NCI-H1092 (cell line): ENCODE results near the gene SLC6A3.

Experiments used
- DNase-seq: peaks from one replicate; lab custom pipeline; 2025; lab: John Stamatoyannopoulos, UW

The SLC6A3 gene

GRCh38 chr5:1405539-1406530, 39.4 kb downstream of the SLC6A3 start:
- DNase-seq: no peak

GRCh38 chr5:1405121-1405520, 40.1 kb downstream of the SLC6A3 start:
- DNase-seq: no peak

- DNase-seq: no peak
Observed at GRCh38 chr5:1404062-1404461, 41.2 kb downstream of the SLC6A3 start.

DNA sequence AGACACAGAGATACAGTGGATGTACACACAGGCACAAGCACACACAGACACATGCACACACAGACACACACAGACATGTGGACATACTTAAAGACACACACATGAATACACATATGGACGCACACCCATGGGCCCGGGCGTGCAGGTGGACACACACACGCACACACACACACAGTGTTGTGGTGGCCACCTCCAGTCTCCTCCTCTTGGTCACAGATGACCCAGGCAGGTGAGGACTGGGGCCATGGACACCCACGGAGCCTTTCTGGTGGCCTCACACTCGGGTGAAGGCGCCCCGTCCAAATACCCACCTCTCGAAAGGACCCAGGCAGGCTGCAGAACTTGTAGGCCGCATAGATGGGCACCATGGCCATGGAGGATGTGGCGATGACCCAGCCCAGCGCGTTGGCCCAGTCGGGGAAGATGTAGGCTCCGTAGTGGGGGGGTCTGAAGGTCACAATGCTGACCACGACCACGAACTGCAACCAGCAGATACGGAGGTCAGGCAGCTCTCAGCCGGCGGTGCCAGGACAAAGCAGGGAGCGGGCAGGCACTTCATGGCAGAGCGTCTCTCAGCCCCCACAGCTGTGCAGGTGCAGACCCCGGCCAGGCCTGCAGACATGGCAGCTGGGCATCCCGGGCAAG, 42.5 kb downstream of the SLC6A3 start:
- no peak for DNase-seq

DNA sequence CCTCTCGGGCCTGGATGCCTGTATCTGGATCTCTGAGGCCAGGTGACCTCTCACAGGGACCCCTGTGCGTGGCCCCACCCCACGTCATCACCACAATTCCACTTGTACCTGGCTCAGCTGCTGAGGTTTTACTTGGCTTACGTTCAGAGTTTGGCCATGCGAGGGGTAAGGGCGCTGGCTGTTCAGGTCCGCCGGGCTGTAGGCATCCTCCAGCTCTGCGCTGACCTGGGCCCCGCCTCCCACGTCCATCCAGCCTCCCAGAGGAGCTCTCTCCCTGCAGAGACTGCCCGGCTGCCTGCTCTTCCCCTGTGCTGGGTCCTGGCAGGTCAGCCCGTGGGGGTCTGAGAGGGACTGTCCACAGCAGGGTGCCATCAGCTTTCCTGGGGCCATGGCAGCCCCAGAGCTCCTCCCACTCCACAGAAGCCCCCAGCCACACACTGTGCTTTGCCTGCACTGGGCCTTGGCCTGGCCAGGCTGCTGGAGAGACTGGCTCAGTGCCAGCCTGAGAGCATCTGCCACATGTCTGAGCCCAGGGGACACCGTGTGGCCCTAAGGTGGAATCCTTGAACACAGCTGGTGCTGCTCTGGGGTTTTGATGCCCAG, 43.6 kb downstream of the SLC6A3 start:
- DNase-seq: no peak

DNA sequence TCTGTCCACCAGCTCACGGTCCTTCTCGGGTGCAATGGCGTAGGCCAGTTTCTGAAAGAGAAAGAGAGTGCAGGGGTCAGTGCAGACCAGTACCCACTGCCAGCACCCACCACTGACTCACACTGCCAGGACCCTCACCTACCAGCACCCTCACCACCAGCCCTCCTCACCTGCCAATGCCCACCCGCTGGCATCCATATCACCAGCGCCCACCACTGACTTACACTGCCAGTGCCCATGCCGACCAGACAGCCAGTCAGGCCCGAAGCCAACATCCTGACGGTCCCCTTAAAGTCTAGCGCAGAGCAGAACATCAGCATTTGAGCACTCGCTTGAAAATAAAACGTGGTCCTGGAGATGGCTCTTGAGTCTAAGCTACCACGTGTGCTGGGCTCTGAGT, 44.3 kb downstream of the SLC6A3 start:
- no peak for DNase-seq

- no peak for DNase-seq
Observed at GRCh38 chr5:1400211-1400855, 44.9 kb downstream of the SLC6A3 start.

- DNase-seq: no peak
Observed at GRCh38 chr5:1399737-1400136, 45.5 kb downstream of the SLC6A3 start.

GRCh38 chr5:1396293-1396816, 48.9 kb downstream of the SLC6A3 start:
- DNase-seq: no peak

DNA sequence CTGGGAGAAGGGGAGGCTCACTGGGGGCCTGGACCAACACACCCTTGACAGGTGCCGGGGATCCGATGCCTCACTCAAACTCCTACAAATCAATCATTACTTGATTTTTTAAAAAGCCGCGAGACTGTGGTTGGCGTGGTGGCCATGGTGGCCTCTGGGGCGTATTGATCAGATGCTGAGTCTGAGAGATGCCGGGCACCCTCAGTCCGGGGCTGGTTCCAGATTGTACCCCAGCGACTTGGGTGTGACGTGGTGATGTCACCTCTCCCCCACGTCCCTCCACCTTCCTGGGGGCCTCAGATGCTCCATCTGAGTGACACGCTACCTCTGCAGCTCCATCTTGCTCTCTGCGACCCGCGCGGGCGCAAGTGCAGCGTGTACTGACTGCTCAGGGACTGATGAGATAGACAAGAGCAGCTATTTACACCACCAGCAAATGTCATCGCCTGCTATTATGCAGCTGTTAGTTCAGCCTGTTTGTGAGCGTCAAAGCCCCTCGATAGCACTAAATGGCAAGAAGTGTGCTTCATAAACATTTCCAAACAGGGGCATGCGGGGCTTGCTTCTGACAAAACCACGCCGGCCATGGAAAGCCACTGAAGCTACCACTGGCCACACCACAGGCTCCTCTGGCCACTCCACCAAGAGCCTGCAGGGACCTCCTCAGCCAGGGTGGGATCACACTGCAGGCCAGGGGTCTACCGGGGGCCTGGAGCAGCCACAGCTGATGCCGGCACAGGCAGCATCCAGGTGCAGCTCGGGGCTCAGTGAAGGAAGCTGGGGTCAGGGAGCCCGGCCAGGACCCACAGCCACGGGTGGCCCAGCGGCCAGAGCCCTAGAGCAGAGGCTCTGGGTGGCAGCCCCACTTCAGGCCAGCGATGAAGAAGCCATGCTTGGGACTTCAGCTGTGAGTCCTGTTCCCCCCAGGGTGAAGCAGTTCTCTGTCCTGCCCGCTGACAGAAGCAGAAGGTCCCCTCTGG, 50.1 kb downstream of the SLC6A3 start:
- no peak for DNase-seq

DNA sequence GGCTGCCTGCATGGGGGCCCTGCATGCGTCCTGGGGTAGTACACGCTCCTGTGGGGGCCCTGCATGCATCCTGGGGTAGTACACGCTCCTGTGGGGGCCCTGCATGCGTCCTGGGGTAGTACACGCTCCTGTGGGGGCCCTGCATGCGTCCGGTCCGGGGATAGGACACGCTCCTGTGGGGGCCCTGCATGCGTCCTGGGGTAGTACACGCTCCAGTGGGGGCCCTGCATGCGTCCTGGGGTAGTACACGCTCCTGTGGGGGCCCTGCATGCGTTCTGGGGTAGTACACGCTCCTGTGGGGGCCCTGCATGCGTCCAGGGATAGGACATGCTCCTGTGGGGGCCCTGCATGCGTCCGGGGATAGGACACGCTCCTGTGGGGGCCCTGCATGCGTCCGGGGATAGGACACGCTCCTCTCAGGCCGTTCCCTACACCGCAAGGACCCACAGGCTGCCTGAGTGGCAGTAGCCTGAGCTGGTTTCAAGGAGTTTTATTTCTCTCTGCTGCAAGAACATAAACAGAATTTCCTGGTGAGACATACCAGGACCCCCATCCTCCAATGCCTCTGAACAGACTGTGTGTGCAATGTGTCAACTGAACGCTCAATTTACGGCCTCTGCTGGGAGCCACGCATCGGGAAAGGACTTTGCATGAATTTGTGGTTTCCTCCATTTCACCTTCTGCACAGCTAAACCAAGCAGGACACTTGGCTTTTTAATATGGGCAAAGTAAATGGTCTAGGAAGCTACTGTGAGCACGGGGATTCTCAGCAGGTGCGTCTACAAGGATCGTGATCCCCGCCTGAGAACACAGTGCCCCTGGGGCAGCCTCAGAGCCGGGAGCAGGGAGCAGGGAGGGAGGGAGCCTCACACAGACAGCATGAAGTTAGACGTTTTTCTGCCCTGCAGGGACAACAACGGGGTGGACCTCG, 51.4 kb downstream of the SLC6A3 start:
- DNase-seq: no peak

DNA sequence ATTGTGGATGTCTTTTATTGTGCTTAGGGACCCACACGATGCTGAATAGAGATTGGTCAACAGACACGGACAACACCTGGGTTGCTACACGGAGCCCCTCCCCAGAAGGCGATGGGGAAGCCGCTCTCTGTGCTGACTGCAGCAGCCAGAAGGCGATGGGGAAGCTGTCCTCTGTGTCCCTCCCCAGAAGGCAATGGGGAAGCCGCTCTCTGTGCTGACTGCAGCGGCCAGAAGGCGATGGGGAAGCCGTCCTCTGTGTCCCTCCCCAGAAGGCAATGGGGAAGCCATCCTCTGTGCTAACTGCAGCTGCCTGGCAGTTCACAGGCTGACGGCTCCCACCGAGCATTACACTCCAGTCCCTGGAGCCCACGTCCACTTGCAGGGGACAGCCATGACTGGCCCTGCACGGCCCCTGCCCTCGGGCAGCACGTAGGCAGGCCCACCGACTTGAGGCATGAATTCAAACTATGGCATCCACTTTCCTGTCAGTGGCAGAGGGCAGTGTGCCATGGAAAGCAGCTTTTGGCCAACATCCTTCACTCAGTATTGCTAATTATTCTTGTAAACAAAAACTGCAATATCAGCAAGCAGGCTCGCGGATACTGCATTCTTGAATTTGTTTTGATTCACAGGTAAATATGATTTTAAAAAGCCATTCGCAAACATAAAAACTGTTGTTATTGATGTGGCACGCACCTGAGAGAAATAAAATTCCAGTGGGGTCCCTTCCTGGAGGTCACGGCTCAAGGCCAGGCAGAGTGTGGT, 52.3 kb downstream of the SLC6A3 start:
- DNase-seq: no peak

GRCh38 chr5:1392261-1392660, 53.0 kb downstream of the SLC6A3 start:
- no peak for DNase-seq

GRCh38 chr5:1391691-1392090, 53.5 kb downstream of the SLC6A3 start:
- DNase-seq: no peak

DNA sequence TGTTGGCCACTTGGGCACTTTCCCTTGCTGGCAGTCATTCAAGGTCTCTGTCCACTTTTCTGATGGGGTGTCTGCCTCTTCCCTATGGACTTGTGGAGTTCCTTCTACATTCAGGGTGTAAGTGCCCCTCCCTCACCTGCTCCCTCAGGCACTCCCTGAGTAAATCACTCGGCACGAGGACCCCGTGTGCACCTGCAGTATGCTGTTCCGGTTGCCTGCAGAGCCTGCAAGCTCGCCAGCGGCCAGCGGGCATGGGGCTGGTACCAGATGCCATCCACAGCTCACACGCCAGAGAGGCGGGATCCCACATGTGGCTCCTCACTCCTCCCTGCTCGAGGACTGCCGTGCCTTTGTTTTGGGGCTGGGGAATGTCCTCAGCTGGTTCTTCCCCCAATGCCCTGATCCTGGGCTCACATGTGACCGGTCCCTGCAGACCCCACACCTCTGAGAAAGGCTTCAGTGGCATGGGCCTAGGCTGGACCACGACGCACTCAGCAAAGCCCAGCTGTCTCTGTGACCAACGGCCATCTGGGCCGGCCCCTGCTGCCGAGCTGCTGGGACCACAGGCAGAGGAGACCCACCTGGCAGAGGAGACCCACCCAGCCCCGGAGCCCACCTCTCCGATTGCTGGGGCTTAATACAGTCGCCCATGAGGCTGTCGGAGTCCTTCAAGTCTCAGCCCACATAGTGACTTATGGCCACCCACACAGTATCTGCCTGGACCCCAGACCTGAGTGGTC, 54.2 kb downstream of the SLC6A3 start:
- DNase-seq: no peak

DNA sequence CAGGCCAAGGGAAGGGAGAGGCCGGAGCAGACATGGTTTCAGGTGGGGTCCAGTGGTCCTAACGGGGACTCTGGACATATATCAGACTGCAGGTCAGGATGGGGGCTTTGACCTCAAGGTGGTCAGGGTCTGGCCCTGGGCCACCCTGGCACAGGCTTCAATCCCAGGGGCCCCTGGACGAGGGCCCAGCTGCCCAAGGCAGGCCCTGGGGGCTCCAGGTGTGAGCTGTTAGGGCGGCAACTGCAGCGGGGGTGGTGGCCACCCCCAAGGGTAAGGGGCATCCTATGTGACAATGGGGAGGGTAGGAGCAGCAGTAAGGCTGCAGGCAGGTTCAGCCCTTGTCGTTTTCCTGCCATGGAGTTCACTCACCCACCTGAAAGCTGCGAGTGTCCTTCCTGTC, 54.9 kb downstream of the SLC6A3 start:
- DNase-seq: no peak

- no peak for DNase-seq
Observed at GRCh38 chr5:1388383-1388967, 56.8 kb downstream of the SLC6A3 start.

GRCh38 chr5:1387876-1388275, 57.4 kb downstream of the SLC6A3 start:
- DNase-seq: no peak
